ENCODE data around the gene CELF4. TPM values are rescaled to one million over a fixed set of nuclear protein-coding genes. Genes with fewer than 3 reads are reported as not detected.

Gene CELF4
- total and polyA plus RNA-seq, 2 experiments from 2014 or later, result 1.6 to 2.1 TPM

GRCh38 chr18:37199741-37200140, 365.9 kb downstream of the CELF4 start:
- Histone ChIP-seq H3K27ac (no peak overlapping the region), H3K36me3 (no peaks in the 10 kb centered on the region), H3K27me3 (no peaks in the 10 kb centered on the region), H3K9me3 (ENCODE audit: low read depth) (no peaks in the 10 kb centered on the region), H3K4me3 (no peak overlapping the region), H3K4me1 (ENCODE audit: low read depth) (peaks cover 13% of the 10 kb centered on the region)
- TF ChIP-seq CTCF (IDR thresholded peaks at IDR 0.05; ENCODE audit: low read depth, low read length), result no peak
- DNase-seq (ENCODE audit: low read depth in 1 of 2, low spot score in 1 of 2), result no peak
